Esophagus muscularis mucosa (tissue), 4 donors: ENCODE data around the gene NPAT.

Experiments
- CTCF ChIP-seq, 3 experiments: fragments of 200-600 bp in 2 of 3; fragments of 450-650 bp in 1 of 3; sonication (generic) in 2 of 3; IDR thresholded peaks; one replicate each; pipeline ENCODE4 v1.5.1; 2017 to 2019; ENCODE audit warnings: antibody characterized with exemption in 3 of 3, mild to moderate bottlenecking in 2 of 3, moderate library complexity in 1 of 3
- EP300 ChIP-seq: sonication (generic); formaldehyde crosslinking; IDR thresholded peaks from one replicate; pipeline ENCODE4 v1.6.1; 2017; ENCODE audit warnings: antibody characterized with exemption
- POLR2A ChIP-seq: fragments of 450-650 bp; IDR thresholded peaks from one replicate; pipeline ENCODE4 v1.6.1; 2017; ENCODE audit warnings: antibody characterized with exemption, moderate library complexity, mild to moderate bottlenecking, low read depth
- POLR2AphosphoS5 ChIP-seq, 2 donors: sonication (generic); formaldehyde crosslinking; IDR thresholded peaks; one replicate each; pipeline ENCODE4 v1.6.1; 2017; ENCODE audit warnings: antibody characterized with exemption in 2 of 2

GRCh38 chr11:108241330-108242037, 19.0 kb upstream of the NPAT start:
- no peak for TF ChIP-seq CTCF (IDR thresholded peaks at IDR 0.05)
- TF ChIP-seq POLR2A = no peak
- TF ChIP-seq EP300 = no peak
- no peak for TF ChIP-seq POLR2AphosphoS5 (IDR thresholded peaks at IDR 0.05)
